Suprapubic skin (tissue), 4 donors: ENCODE results near the gene TSPAN18.

ENCODE experiments used
- EP300 ChIP-seq: sonication (generic); formaldehyde crosslinking; IDR thresholded peaks from one replicate; pipeline ENCODE4 v1.6.1; 2017; ENCODE audit warnings: antibody characterized with exemption
- POLR2A ChIP-seq, 2 donors: fragments of 450-650 bp; IDR thresholded peaks; one replicate each; pipeline ENCODE4 v1.6.1; 2017; ENCODE audit warnings: antibody characterized with exemption in 2 of 2, mild to moderate bottlenecking in 2 of 2, moderate library complexity in 2 of 2
- POLR2AphosphoS5 ChIP-seq, 3 donors: sonication (generic); formaldehyde crosslinking; IDR thresholded peaks; one replicate each; pipeline ENCODE4 v1.6.1; 2017; ENCODE audit warnings: antibody characterized with exemption in 3 of 3
- TF ChIP-seq, protein P1 (sequence below), 2 donors: fragments of 200-600 bp in 1 of 2; fragments of 450-650 bp in 1 of 2; sonication (generic) in 1 of 2; IDR thresholded peaks; one replicate each; pipeline ENCODE4 v1.5.1; 2016 to 2019; ENCODE audit warnings: antibody characterized with exemption in 2 of 2, mild to moderate bottlenecking in 1 of 2, moderate library complexity in 1 of 2

DNA sequence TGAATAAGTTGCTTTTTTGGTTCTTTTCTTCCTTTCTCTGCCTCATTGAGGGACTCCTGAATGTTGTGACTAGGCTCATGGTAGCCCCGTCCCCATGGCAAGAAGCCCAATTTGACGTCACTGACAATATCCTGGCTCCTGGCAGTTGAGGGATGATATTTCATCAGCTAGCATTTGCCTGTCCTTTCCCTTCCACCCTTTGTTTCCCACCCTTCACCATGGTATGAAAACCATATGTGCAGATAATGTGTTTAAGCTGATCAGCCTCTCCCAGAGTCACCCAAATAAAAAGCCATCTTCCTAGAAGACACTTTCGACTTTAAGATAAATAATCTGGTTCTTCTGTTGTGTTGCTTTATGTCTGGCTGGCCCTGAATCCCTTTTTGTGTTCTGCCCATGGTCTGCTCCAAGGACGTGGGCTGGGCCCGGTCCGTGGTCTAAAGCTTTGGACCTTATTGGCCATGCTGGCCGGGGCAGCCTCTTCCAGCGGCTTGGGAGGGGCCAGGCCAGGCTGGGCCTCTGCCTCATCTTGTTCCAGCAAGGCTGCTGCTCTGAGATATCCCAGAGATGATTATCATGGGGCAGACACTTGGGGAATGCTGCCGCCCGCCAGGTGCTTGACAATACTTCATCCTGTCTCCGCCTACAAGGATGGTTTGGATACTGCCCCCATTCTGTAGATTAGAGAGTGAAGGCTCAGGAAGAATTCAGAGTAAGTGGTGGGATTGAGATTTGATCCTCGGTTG lies 5.1 kb downstream of the TSPAN18 start:
- TF ChIP-seq, protein P1, sequence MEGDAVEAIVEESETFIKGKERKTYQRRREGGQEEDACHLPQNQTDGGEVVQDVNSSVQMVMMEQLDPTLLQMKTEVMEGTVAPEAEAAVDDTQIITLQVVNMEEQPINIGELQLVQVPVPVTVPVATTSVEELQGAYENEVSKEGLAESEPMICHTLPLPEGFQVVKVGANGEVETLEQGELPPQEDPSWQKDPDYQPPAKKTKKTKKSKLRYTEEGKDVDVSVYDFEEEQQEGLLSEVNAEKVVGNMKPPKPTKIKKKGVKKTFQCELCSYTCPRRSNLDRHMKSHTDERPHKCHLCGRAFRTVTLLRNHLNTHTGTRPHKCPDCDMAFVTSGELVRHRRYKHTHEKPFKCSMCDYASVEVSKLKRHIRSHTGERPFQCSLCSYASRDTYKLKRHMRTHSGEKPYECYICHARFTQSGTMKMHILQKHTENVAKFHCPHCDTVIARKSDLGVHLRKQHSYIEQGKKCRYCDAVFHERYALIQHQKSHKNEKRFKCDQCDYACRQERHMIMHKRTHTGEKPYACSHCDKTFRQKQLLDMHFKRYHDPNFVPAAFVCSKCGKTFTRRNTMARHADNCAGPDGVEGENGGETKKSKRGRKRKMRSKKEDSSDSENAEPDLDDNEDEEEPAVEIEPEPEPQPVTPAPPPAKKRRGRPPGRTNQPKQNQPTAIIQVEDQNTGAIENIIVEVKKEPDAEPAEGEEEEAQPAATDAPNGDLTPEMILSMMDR (IDR thresholded peaks at IDR 0.05) = no peak
- TF ChIP-seq POLR2AphosphoS5 (IDR thresholded peaks at IDR 0.05) (no peak), POLR2A (IDR thresholded peaks at IDR 0.05) (no peak), EP300 (no peak)
